ENCODE measurements around the gene ST8SIA5. TPM values are rescaled to one million over a fixed set of nuclear protein-coding genes. Genes with fewer than 3 reads are reported as not detected.

Gene ST8SIA5
- total and polyA plus RNA-seq, 2 donors (not counting 1 experiment from before 2014, with no cell fraction given) = under 0.01 to 0.01 TPM

GRCh38 chr18:46718501-46719341 lies 38.1 kb downstream of the ST8SIA5 start:
- Histone ChIP-seq H3K9me3 (ENCODE audit: control insufficient read depth, insufficient read depth, low read depth, low read length) (no peaks in the 10 kb centered on the region), H3K79me2 (ENCODE audit: control insufficient read depth, insufficient read depth, low read length) (no peaks in the 10 kb centered on the region), H3K36me3 (ENCODE audit: control insufficient read depth, insufficient read depth, low read length) (no peaks in the 10 kb centered on the region), H3K4me2 (ENCODE audit: extremely low read depth, insufficient read depth, low read length) (peak overlapping the region; percentile 23), H3K4me3 (replicated peaks in 1 of 4; ENCODE audit: control extremely low read depth in 1 of 4, insufficient read depth in 1 of 4, low read depth in 3 of 4, low read length in 4 of 4) (no peak overlapping the region), H3K27me3 (ENCODE audit: control insufficient read depth, insufficient read depth, low read length) (no peaks in the 10 kb centered on the region), H2AFZ (ENCODE audit: low read length) (no peak overlapping the region), H3K27ac (ENCODE audit: insufficient read depth, low read length) (peak overlapping the region; percentile 45), H3K9ac (ENCODE audit: insufficient read depth, low read length) (no peak overlapping the region), H3K4me1 (ENCODE audit: control insufficient read depth, extremely low read depth, insufficient read depth, low read length) (peaks cover 3% of the 10 kb centered on the region), H4K20me1 (ENCODE audit: control insufficient read depth, extremely low read depth, insufficient read depth, low read length) (no peaks in the 10 kb centered on the region)
- peak; percentile 68 to 90 for DNase-seq (ENCODE audit: low read depth in 2 of 2)
- no peak for TF ChIP-seq CTCF (conservative IDR thresholded peaks at IDR 0.05 in 1 of 2, IDR thresholded peaks at IDR 0.05 in 1 of 2; ENCODE audit: low read depth in 1 of 2, low read length in 2 of 2)
- no peak for TF ChIP-seq EZH2 (IDR thresholded peaks at IDR 0.05; ENCODE audit: low read length, missing control alignments)

GRCh38 chr18:46716827-46717226 lies 40.0 kb downstream of the ST8SIA5 start:
- H3K4me3 ChIP-seq (replicated peaks in 1 of 4; ENCODE audit: control extremely low read depth in 1 of 4, insufficient read depth in 1 of 4, low read depth in 3 of 4, low read length in 4 of 4) = no peak overlapping the region
- H3K4me1 ChIP-seq (ENCODE audit: control insufficient read depth, extremely low read depth, insufficient read depth, low read length) = peaks cover 9% of the 10 kb centered on the region
- H3K9me3 ChIP-seq (ENCODE audit: control insufficient read depth, insufficient read depth, low read depth, low read length) = no peaks in the 10 kb centered on the region
- no peak overlapping the region for H3K27ac ChIP-seq (ENCODE audit: insufficient read depth, low read length)
- no peak for DNase-seq (ENCODE audit: low read depth in 2 of 2)
- TF ChIP-seq CTCF (conservative IDR thresholded peaks at IDR 0.05 in 1 of 2, IDR thresholded peaks at IDR 0.05 in 1 of 2; ENCODE audit: low read depth in 1 of 2, low read length in 2 of 2) = no peak
- no peak for TF ChIP-seq EZH2 (IDR thresholded peaks at IDR 0.05; ENCODE audit: low read length, missing control alignments)
- H3K4me2 ChIP-seq (ENCODE audit: extremely low read depth, insufficient read depth, low read length) = no peak overlapping the region
- H3K79me2 ChIP-seq (ENCODE audit: control insufficient read depth, insufficient read depth, low read length) = no peaks in the 10 kb centered on the region
- H3K9ac ChIP-seq (ENCODE audit: insufficient read depth, low read length) = no peak overlapping the region
- no peaks in the 10 kb centered on the region for H4K20me1 ChIP-seq (ENCODE audit: control insufficient read depth, extremely low read depth, insufficient read depth, low read length)
- no peak overlapping the region for H2AFZ ChIP-seq (ENCODE audit: low read length)
- no peaks in the 10 kb centered on the region for H3K36me3 ChIP-seq (ENCODE audit: control insufficient read depth, insufficient read depth, low read length)
- H3K27me3 ChIP-seq (ENCODE audit: control insufficient read depth, insufficient read depth, low read length) = no peaks in the 10 kb centered on the region

- H2AFZ ChIP-seq (ENCODE audit: low read length) = no peak overlapping the region
- no peak overlapping the region for H3K27ac ChIP-seq (ENCODE audit: insufficient read depth, low read length)
- H3K4me3 ChIP-seq (replicated peaks in 1 of 4; ENCODE audit: control extremely low read depth in 1 of 4, insufficient read depth in 1 of 4, low read depth in 3 of 4, low read length in 4 of 4) = no peak overlapping the region
- no peaks in the 10 kb centered on the region for H4K20me1 ChIP-seq (ENCODE audit: control insufficient read depth, extremely low read depth, insufficient read depth, low read length)
- no peaks in the 10 kb centered on the region for H3K9me3 ChIP-seq (ENCODE audit: control insufficient read depth, insufficient read depth, low read depth, low read length)
- no peak overlapping the region for H3K4me2 ChIP-seq (ENCODE audit: extremely low read depth, insufficient read depth, low read length)
- no peak overlapping the region for H3K9ac ChIP-seq (ENCODE audit: insufficient read depth, low read length)
- no peaks in the 10 kb centered on the region for H3K27me3 ChIP-seq (ENCODE audit: control insufficient read depth, insufficient read depth, low read length)
- no peak for TF ChIP-seq CTCF (conservative IDR thresholded peaks at IDR 0.05 in 1 of 2, IDR thresholded peaks at IDR 0.05 in 1 of 2; ENCODE audit: low read depth in 1 of 2, low read length in 2 of 2)
- TF ChIP-seq EZH2 (IDR thresholded peaks at IDR 0.05; ENCODE audit: low read length, missing control alignments) = no peak
- H3K79me2 ChIP-seq (ENCODE audit: control insufficient read depth, insufficient read depth, low read length) = no peaks in the 10 kb centered on the region
- no peak for DNase-seq (ENCODE audit: low read depth in 2 of 2)
- H3K4me1 ChIP-seq (ENCODE audit: control insufficient read depth, extremely low read depth, insufficient read depth, low read length) = peaks cover 9% of the 10 kb centered on the region
- H3K36me3 ChIP-seq (ENCODE audit: control insufficient read depth, insufficient read depth, low read length) = no peaks in the 10 kb centered on the region
Observed at GRCh38 chr18:46716336-46716735, 40.5 kb downstream of the ST8SIA5 start.

Data from fibroblast of lung (primary cell).